CD14-positive monocyte (primary cell): ENCODE data around the gene CALCA. TPM values are rescaled to one million over a fixed set of nuclear protein-coding genes. Genes with fewer than 3 reads are reported as not detected.

Experiments used
- DNase-seq, 3 donors: peaks; one replicate each; pipeline ENCODE4 v3.0.0-alpha.2; 2011 to 2022
- H2AFZ ChIP-seq: 2 replicates; pipeline ENCODE4 v1.6.0; 2012; ENCODE audit warnings: mild to moderate bottlenecking, low read depth, low read length, inconsistent platforms; ENCODE audit not compliant: insufficient read depth, poor library complexity, severe bottlenecking
- H3K27ac ChIP-seq, 2 donors: 1 replicate in 1 of 2; 2 replicates in 1 of 2; pipeline ENCODE4 v1.5.1; 2012 to 2013; ENCODE audit warnings: low read length in 2 of 2, control low read depth in 1 of 2, inconsistent platforms in 1 of 2, low read depth in 1 of 2, mild to moderate bottlenecking in 1 of 2
- H3K27me3 ChIP-seq, 2 donors: one replicate each; pipeline versions ENCODE4 v1.6.0 to v1.6.1; 2011 to 2013; ENCODE audit warnings: low read length in 2 of 2; ENCODE audit not compliant: control insufficient read depth in 2 of 2, insufficient read depth in 2 of 2
- H3K36me3 ChIP-seq, 2 donors: replicated peaks in 1 of 2; 1 replicate in 1 of 2; 2 replicates in 1 of 2; pipeline versions ENCODE4 v1.5.1 to v1.6.1; 2012 to 2013; ENCODE audit warnings: low read length in 2 of 2, control low read depth in 1 of 2, inconsistent platforms in 1 of 2, mild to moderate bottlenecking in 1 of 2; ENCODE audit not compliant: insufficient read depth in 2 of 2, control insufficient read depth in 1 of 2
- H3K4me1 ChIP-seq, 2 donors: 1 replicate in 1 of 2; 2 replicates in 1 of 2; pipeline versions ENCODE4 v1.5.1 to v1.6.1; 2012 to 2013; ENCODE audit warnings: low read length in 2 of 2, control low read depth in 1 of 2, inconsistent platforms in 1 of 2, mild to moderate bottlenecking in 1 of 2, moderate library complexity in 1 of 2; ENCODE audit not compliant: insufficient read depth in 2 of 2, control insufficient read depth in 1 of 2
- H3K4me2 ChIP-seq: replicated peaks from 2 replicates; pipeline ENCODE3; 2012; ENCODE audit warnings: low read length, moderate library complexity, mild to moderate bottlenecking; ENCODE audit not compliant: poor library complexity, severe bottlenecking; ENCODE audit errors: extremely low read depth
- H3K4me3 ChIP-seq, 3 experiments: fragments of 200-600 bp in 1 of 3; sonication (generic) in 1 of 3; replicated peaks in 1 of 3; 1 replicate in 2 of 3; 2 replicates in 1 of 3; pipeline ENCODE4 v1.5.1; 2011 to 2013; ENCODE audit warnings: low read length in 3 of 3, mild to moderate bottlenecking in 3 of 3, control low read depth in 2 of 3, low read depth in 2 of 3, inconsistent platforms in 1 of 3, moderate library complexity in 1 of 3
- H3K79me2 ChIP-seq: 2 replicates; pipeline ENCODE4 v1.6.0; 2012; ENCODE audit warnings: mild to moderate bottlenecking, control low read depth, inconsistent platforms, low read length, moderate library complexity; ENCODE audit not compliant: insufficient read depth
- H3K9ac ChIP-seq: 2 replicates; pipeline ENCODE4 v1.6.0; 2017; ENCODE audit warnings: low read length, mild to moderate bottlenecking; ENCODE audit not compliant: insufficient read depth, poor library complexity, severe bottlenecking
- H3K9me3 ChIP-seq, 2 donors: replicated peaks in 1 of 2; 1 replicate in 1 of 2; 2 replicates in 1 of 2; pipeline versions ENCODE4 v1.5.1 to v1.6.1; 2012 to 2013; ENCODE audit warnings: low read length in 2 of 2, control low read depth in 1 of 2; ENCODE audit not compliant: control insufficient read depth in 1 of 2, insufficient read depth in 1 of 2
- H4K20me1 ChIP-seq: 2 replicates; pipeline ENCODE4 v1.6.0; 2012; ENCODE audit warnings: mild to moderate bottlenecking, low read length, control low read depth, moderate library complexity; ENCODE audit not compliant: insufficient read depth
- H3K27ac Mint-ChIP-seq, 7 donors: one replicate each; pipeline ENCODE4 v1.8.0; 2020; ENCODE audit warnings: mild to moderate bottlenecking in 7 of 7, mixed read lengths in 7 of 7, moderate library complexity in 6 of 7, inconsistent platforms in 2 of 7
- H3K27me3 Mint-ChIP-seq, 3 donors: one replicate each; pipeline ENCODE4 v1.8.0; 2021 to 2022; ENCODE audit warnings: low read depth in 3 of 3, mild to moderate bottlenecking in 3 of 3, mixed read lengths in 3 of 3, moderate library complexity in 3 of 3, inconsistent platforms in 1 of 3
- H3K36me3 Mint-ChIP-seq, 2 donors: one replicate each; pipeline ENCODE4 v1.8.0; 2020; ENCODE audit warnings: mixed read lengths in 2 of 2, inconsistent platforms in 1 of 2, mild to moderate bottlenecking in 1 of 2
- H3K4me1 Mint-ChIP-seq: one replicate; pipeline ENCODE4 v1.8.0; 2020; ENCODE audit warnings: mild to moderate bottlenecking, mixed read lengths
- H3K4me3 Mint-ChIP-seq, 2 donors: one replicate each; pipeline ENCODE4 v1.8.0; 2020; ENCODE audit warnings: mild to moderate bottlenecking in 2 of 2, mixed read lengths in 2 of 2, moderate library complexity in 1 of 2
- H3K9me3 Mint-ChIP-seq, 7 donors: one replicate each; pipeline ENCODE4 v1.8.0; 2020 to 2022; ENCODE audit warnings: mixed read lengths in 7 of 7, mild to moderate bottlenecking in 6 of 7, moderate library complexity in 6 of 7, inconsistent platforms in 2 of 7
- CTCF ChIP-seq: fragments of 200-600 bp; IDR thresholded peaks from one replicate; pipeline ENCODE4 v1.8.0; 2022; ENCODE audit warnings: antibody characterized with exemption, mild to moderate bottlenecking
- WGBS: methylation state at CpG from one replicate; pipeline ENCODE4 v1.1.5; 2013; ENCODE audit warnings: missing lambda C conversion rate; ENCODE audit not compliant: insufficient coverage; 5-methylcytosine and 5-hydroxymethylcytosine counted together
- intact Hi-C, 2 donors: fragments of 100-400 bp; cut with micrococcal nuclease; formaldehyde crosslinking; loops; one replicate each; pipeline versions ENCODE4 v1.15.0 to v1.15.1; 2023
- polyA minus RNA-seq: library from RNA; depleted of rRNA, polyadenylated mRNA; stranded (reverse); fragments of >200 nt; gene quantifications from 2 replicates; pipeline ENCODE4 v1.2.3, GENCODE V29; 2012
- polyA plus RNA-seq, 3 donors: library from polyadenylated mRNA; depleted of rRNA in 1 of 3; unstranded in 2 of 3; stranded (reverse) in 1 of 3; fragments of 300-500 nt in 2 of 3; fragments of >200 nt in 1 of 3; fragmentation: Illumina TruSeq in 2 of 3; gene quantifications; 1 replicate in 2 of 3; 2 replicates in 1 of 3; pipeline ENCODE4 v1.2.3, GENCODE V29; 2012 to 2021
- total RNA-seq, 12 experiments: library from RNA in 1 of 12; stranded (reverse) in 1 of 12; fragments of 120-200 nt in 1 of 12; gene quantifications; one replicate each; pipeline ENCODE4 v1.2.4 and lab custom pipeline; 2013 to 2026; ENCODE audit warnings: mixed read lengths in 6 of 12, inconsistent platforms in 1 of 12

CALCA gene
- total RNA-seq (2013): not detected
- polyA plus RNA-seq (not detected), polyA minus RNA-seq (not detected in 2 replicates), total RNA-seq (lab: John Stamatoyannopoulos, UW) (0 to 0.64 (median 0) reads per million in 11 experiments)

- peak within 1 kb of the TSS in 1 of 2 donors; percentile 73 for H3K4me3 Mint-ChIP-seq
- H3K36me3 ChIP-seq: no peaks in the 10 kb centered on the region
- H3K4me3 ChIP-seq: no peak within 1 kb of the TSS
- H3K27me3 Mint-ChIP-seq: peaks cover 73 to 91% (median 73%) of the 10 kb centered on the region in 3 donors
- no peak within 1 kb of the TSS for H2AFZ ChIP-seq
- no peak within 1 kb of the TSS for H3K9ac ChIP-seq
- H3K9me3 ChIP-seq: peaks cover 0 to 40% of the 10 kb centered on the region in 2 donors
- H4K20me1 ChIP-seq: no peaks in the 10 kb centered on the region
- no peak within 1 kb of the TSS for H3K27ac ChIP-seq
- no peaks in the 10 kb centered on the region for H3K4me1 ChIP-seq
- peak within 1 kb of the TSS in 2 of 7 donors; percentile 36 to 39 for H3K27ac Mint-ChIP-seq
- H3K4me2 ChIP-seq: no peak within 1 kb of the TSS
- no peaks in the 10 kb centered on the region for H3K79me2 ChIP-seq
- peaks cover 55 to 75% of the 10 kb centered on the region in 2 donors for H3K27me3 ChIP-seq
- TF ChIP-seq CTCF: no peak
- peaks cover 25% of the 10 kb centered on the region for H3K4me1 Mint-ChIP-seq
- intact Hi-C loops: no loop called here
- no peaks in the 10 kb centered on the region for H3K36me3 Mint-ChIP-seq
- peaks cover 0 to 18% (median 2%) of the 10 kb centered on the region in 7 donors for H3K9me3 Mint-ChIP-seq
- 13% methylated on average over 37 of the region's 40 CpGs for WGBS
- DNase-seq: no peak
Observed at GRCh38 chr11:14971865-14972580, at the start of gene CALCA. CALCA (minus strand) TSS chr11:14972351; CDS start chr11:14971192, 1,159 bp downstream.

GRCh38 chr11:15016200-15016599, 44.0 kb upstream of the CALCA start:
- Mint-ChIP-seq H3K27me3 (peaks cover 5 to 11% (median 5%) of the 10 kb centered on the region in 3 donors), H3K9me3 (peaks cover 5 to 35% (median 11%) of the 10 kb centered on the region in 7 donors), H3K4me3 (no peak overlapping the region), H3K27ac (no peak overlapping the region), H3K36me3 (no peaks in the 10 kb centered on the region), H3K4me1 (no peaks in the 10 kb centered on the region)
- Histone ChIP-seq H3K27ac (no peak overlapping the region), H3K4me3 (no peak overlapping the region), H3K79me2 (no peaks in the 10 kb centered on the region), H3K9me3 (peaks cover 0 to 7% of the 10 kb centered on the region in 2 donors), H4K20me1 (no peaks in the 10 kb centered on the region), H3K27me3 (peaks cover 0 to 6% of the 10 kb centered on the region in 2 donors), H3K36me3 (no peaks in the 10 kb centered on the region), H2AFZ (no peak overlapping the region), H3K4me2 (no peak overlapping the region), H3K4me1 (no peaks in the 10 kb centered on the region), H3K9ac (no peak overlapping the region)
- TF ChIP-seq CTCF: no peak
- DNase-seq: no peak
- WGBS: no CpG with 5 or more reads among the region's 1 CpG
- intact Hi-C loops: no loop called here
